Activated CD8-positive, alpha-beta memory T cell treated with anti-CD3 and anti-CD28 coated beads, Interleukin-2, amount 50 U/mL, for 1 hour (primary cell): ENCODE data around the gene NARS2.

ENCODE experiments used
- DNase-seq: peaks from one replicate; pipeline ENCODE4 v3.0.0-alpha.2; 2020; ENCODE audit errors: extremely low read depth

Gene NARS2

GRCh38 chr11:78415338-78415737 lies 159.3 kb downstream of the NARS2 start:
- no peak for DNase-seq

DNA sequence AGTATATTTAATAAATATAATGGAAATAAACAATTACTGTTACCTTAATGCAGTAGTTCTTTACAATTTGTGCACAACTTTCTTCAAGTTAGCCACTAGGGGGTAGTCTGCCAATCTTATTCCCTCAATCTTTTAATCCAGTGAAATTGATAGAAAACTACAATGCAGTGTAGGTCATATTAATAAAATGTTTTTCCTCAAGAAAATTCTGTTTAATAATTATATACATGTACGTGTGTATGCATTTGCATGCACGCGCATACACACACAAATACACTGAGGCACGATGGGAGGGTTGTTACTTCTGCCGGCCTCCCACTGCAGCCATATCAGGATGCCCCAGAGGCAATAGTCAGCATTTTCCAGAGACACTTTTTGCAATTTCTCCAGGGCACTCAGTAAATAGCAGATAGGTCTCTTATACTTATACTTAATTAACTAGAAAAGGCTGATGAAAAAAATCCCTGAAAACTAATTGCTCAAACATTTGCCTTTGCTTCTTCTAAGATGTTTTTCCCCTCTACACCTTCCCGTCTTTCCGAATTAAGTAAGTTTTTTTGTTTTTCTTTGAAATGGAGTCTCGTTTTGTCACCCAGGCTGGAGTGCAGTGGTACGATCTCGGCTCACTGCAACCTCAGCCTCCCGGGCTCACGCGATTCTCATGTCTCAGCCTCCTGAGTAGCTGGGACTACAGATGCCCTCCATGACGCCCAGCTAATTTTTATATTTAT lies 160.2 kb downstream of the NARS2 start:
- no peak for DNase-seq

DNA sequence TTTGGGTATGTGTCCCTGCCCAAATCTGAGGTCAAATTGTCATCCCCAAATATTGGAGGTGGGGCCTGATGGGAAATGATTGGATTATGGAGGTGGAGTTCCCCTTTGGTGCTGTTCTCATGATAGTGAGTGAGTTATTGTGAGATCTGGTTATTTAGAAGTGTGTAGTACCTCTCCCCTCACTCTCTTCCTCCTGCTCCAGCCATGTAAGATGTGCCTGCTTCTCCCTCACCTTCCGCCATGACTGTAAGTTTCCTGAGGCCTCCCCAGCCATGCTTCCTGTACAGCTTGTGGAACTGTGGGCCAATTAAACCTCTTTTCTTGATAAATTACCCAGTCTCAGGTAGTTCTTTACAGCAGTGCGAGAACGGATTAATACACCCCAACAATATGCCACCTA lies 166.0 kb downstream of the NARS2 start:
- no peak for DNase-seq

GRCh38 chr11:78406568-78407196 lies 168.0 kb downstream of the NARS2 start:
- no peak for DNase-seq

GRCh38 chr11:78405805-78406204 lies 168.9 kb downstream of the NARS2 start:
- no peak for DNase-seq

DNA sequence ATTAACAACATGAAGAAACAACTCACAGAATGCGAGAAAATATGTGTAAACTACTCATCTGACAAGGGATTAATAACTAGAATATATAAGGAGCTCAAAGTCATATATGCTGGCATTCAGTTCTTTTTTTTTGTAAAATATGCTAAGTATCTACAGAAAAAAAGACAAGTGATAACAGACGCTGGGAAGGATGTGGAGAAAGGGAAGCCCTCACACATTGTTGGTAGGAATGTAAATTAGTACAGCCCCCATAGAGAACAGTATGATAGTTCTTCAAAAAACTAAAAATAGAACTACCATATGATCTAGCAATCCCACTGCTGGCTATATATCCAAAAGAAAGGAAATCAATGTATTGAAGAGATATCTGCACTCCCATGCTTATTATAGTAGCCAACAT lies 170.9 kb downstream of the NARS2 start:
- no peak for DNase-seq

DNA sequence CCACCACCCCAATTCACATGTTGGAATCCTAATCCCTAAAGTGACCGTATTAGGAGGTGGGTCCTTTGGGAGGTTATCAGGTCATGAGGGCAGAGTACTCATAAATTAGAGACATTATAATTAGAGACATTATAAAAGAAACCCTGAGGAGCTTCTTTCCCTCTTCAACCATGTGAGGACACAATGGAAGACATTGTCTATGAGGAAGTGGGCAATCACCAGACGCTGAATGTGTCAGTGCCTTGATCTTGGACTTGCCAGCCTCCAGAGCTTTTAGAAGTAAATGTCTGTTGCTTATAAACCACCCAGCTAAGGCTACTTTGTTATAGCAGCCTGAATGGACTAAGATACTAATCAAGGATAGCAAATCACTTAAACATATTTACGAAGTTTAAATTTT lies 171.8 kb downstream of the NARS2 start:
- DNase-seq, result no peak

- no peak for DNase-seq
Measured at GRCh38 chr11:78400702-78401101, 174.0 kb downstream of the NARS2 start.

DNA sequence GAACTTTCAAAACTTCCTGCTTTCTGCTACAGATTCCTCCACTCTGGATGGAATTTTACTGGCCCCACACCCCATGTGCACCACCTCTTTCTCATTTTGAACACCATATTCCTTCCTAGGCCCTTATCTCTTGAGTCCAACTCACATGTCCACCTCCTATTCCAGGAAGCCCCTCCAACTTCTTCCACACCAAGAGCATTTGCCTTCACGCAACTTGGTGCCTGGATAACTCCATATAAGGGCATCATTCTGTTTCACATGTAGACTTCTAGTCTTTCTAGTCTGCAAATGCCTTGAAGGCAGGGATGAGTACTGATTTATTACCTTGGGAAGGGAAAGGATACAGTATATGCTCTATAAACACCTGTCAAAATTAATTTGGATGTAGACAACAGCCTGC lies 174.5 kb downstream of the NARS2 start:
- DNase-seq, result no peak

DNA sequence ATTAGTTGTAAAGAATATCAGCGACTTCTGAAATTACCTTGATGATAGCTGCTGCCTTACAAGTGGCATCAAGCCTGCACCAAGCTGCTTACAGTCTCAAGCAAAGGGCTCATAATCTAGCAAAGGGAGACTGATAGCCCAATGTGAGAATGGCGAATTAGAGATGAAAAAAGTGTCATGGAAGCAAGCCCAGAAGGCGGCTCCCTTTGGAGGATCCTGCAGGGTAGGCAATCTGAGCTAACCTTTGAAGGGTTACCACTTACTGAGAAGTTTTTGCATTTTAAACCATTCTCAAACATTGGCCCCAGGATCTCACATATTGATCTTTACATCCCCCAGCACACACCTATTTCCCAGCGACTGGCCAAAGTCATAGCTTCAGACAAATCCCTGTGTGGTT lies 175.5 kb downstream of the NARS2 start:
- DNase-seq, result no peak

GRCh38 chr11:78398715-78399114 lies 175.9 kb downstream of the NARS2 start:
- no peak for DNase-seq

- no peak for DNase-seq
Measured at GRCh38 chr11:78397398-78397797, 177.3 kb downstream of the NARS2 start.

DNA sequence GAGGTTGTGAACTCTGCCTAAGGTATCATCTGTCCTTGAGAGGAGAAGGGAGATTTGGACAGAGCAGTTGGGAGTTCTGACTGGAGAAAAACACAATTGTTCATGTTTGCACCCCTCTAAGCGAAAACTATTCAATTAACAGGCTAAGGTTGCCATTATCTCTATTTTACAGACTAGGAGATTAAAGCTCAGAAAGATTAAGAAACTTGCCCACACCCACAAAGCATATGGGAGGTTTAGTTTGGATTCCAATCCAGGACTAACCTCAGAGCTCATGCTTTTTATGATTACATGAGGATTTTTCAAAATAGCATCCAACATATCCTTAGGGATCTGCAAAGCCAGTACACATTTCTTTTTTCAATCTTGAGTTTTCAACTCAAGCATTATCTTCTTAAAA lies 179.1 kb downstream of the NARS2 start:
- no peak for DNase-seq

DNA sequence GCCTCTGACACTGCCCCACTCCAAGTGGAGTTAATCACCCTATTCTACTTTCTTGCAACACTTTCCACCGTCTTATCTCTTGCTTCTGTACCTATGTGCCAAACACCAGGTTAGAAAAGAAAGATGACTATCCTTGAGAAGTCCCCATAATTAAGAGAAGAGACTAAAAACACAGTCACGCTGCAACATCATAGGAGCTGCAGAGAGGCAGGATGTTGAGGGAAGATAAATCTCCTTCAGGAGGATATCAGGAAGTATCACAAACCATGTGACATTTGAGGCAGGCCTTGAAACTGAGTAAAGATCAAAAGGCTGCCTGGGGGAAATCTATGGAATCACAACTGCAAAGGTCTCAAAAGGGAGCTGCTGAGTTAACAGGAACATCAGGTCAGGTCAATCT lies 181.8 kb downstream of the NARS2 start:
- DNase-seq, result no peak

DNA sequence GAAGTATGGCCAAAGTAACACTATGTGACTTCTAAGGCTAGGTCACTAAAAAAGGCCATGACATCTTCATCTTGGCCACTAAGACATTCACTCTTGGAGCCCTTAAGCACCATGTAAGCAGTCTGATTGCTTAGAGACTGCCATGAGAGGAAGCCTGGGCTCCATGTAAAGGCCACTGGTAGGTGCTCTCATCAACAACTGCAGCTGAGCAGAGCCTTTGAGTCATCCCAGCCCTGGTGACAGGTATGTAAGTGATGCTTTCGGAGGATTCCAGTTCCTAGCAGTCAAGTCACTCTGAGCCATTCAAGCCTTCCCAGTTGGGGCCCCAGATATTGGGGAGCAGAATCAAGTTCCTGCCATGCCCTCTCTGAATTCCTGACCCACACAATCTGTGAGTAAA lies 183.2 kb downstream of the NARS2 start:
- DNase-seq, result no peak

GRCh38 chr11:78390809-78391208 lies 183.9 kb downstream of the NARS2 start:
- no peak for DNase-seq

DNA sequence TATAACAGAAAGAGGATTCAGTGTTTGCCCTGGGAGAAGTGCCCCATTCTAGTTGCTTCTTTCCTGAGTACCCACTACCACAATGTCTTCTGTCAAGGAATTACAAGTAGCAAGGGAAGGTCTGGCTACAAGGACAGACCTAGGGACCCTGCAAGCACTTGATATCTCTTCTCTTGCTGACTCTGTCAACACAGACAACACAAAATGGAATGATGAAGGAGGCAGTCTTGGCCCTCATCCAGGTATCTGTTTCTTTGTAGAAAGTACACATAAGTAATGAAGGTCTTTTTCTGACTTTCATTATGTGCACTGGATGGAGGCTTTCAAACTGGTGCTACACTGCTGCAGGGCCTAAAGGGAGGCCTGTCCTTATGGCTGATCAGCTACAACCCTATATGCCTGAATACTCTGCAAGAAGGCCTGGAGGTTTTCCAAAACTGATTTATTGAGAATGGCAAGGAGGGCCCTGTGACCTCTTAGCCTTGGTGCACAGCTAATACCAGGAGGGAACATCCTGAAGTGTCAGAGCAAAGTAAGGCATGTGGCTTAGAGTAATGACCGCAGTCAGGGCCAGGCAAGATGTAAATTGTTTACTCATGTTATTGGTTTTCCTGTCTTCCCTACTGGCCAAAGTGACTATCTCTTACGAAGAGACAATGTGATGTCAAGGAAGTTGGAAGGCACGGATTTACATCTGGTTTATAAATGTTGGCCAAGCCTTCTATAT lies 188.3 kb downstream of the NARS2 start:
- DNase-seq, result no peak
